NCI-H748 (cell line): Measurements from ENCODE around the gene YBEY.
"Not testable (repeated sequence)": the region's sequence is repeated elsewhere in the genome, so short reads cannot be mapped to it uniquely, and the experiment has no call there.

Experiments
- DNase-seq: peaks from one replicate; lab custom pipeline; 2025; ENCODE audit not compliant: unreplicated experiment; lab: John Stamatoyannopoulos, UW

YBEY gene, protein sequence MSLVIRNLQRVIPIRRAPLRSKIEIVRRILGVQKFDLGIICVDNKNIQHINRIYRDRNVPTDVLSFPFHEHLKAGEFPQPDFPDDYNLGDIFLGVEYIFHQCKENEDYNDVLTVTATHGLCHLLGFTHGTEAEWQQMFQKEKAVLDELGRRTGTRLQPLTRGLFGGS

DNA sequence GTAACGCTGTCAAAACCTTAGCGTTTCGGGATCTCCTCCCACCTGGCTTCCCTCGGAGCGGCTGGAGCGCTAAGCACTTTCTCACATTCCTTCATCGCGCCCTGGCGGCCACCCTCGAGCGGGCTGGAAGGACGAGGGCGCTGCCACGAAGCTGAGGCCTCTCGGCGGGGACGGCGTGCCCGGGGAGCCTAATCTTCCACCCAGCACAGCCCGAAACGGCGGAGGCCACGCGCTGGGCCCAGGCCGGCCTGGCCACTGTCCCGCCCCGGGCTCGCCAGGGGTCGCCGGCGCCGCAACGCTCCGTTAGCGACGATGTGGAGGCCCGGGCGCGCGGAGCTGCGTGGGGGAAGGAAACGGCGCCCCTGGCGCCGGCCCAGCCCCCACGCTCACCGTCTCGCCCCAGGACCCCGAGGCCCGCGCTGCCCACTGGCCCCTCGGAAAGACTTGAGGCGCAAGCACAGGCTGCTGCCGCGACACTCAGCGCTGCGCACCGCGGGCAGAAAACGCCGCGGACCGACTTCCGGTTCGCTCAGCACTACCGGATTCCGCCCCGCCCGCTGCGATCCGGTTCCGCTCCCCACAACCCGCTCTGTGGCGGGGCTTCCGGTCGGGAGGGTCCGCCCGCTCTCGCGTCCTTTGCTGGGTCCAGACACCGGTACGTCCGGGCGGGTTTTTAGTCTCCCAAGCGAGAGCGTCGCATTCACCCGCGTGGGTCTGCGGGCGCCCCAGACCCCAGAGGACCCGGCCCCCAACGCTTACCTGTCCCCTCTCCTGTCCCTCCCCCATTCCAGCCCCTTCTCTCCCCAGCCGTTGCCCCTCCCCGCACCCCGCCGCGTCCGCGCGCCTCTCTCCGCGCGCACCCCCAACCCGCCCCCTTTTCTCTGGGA lies at the start of gene YBEY:
TSS of gene YBEY (plus strand) at position 582 of the 887 bp plus-strand sequence. CDS start 572 bp downstream, outside the sequence.
- DNase-seq: peak; percentile 91

DNA sequence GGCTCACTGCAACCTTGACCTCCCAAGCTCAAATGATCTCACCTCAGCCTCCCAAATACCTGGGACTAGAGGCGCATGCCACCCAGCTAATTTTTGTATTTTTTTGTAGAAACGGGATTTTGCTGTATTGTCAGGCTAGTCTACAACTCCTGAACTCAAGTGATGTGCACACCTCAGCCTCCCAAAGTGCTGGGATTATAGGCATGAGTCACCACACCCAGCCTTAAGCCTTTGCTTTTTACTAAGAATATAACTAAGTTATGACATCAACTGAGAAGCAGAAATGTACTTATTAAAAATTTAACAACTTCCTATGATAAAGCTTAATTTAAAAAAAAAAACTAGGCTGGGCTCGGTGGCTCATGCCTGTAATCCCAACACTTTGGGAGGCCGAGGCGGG lies 48.7 kb upstream of the YBEY start:
- no peak for DNase-seq

DNA sequence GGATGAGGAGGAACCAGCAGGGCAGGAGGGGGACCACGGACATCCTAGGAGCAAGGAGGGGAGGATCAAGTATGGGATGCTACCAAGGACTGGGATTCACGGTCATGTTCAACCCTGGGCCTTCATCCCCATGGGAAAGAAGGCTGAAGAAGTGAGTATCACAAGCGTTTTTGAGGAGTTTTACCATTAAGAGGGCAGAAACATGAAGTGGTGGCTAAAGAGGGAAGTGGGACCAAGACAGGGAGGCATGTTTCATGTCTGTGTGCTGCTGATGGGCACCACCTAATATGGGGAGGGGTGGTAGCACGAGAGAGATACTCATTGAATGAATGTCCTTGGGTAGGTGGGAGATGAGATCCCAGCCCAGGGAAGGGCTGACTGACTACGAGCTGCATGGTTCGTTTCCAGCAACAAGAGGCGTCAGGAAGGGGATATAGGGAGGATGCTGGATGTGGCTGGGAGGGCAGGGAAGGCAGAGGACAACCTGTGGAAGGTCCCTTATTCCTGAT lies 46.3 kb upstream of the YBEY start:
- DNase-seq: no peak

DNA sequence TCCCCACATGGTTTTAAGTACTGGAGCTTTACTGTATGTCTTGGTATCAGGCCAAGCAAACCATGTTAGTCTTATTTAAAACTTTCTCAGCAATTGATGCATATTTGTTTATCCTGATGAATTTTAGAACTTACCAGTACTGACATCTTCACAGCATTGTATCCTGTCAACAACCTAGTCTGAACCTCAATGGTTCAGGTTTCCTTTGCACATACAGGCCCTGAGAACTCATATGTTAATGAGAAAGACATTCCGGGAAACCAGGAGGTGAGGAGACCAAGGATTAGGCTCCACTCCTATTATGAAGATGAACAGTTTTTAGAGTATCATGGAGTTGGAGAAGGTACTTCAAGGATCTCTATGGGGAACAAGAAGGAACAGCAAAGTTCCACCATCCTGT lies 44.6 kb upstream of the YBEY start:
- not testable (repeated sequence) for DNase-seq

DNA sequence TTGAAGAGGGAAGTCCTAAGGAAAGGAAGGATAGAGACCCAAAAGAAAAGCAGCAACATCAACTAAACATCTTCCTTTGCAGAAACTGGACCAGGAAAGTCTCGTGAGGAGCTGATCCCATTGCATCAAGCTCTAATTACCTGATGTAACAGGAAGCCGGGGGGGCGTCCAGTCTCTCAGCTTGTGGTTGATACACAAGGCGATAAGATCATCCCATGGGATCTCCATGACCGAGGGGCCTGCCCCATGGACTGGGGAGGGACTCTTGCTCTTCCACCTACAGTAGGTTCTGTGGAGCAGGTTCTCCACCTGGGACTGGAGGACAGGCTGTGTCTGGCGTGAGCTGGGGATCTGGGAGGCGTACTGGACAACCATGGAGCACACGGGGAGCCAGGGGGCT lies 42.8 kb upstream of the YBEY start:
- DNase-seq: no peak

DNA sequence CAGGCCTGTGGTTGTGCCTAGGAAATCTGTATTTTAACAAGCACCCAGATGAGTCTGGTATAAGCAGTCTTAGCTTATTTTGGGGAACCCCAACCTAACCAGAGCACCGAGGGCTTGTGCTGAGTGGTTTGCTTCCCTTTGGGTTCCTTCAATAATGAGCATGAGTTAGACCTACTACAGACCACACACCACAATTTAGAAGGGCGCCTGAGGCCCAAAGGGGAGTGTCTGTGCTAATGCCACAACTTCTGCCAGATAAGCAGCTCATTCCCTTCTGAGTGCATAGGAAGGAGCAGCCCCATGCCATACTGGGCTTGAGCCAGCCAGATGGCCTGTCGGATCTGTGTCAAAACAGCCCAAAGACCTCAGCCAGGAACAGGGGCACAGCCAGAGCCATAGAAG lies 42.2 kb upstream of the YBEY start:
- DNase-seq: no peak

DNA sequence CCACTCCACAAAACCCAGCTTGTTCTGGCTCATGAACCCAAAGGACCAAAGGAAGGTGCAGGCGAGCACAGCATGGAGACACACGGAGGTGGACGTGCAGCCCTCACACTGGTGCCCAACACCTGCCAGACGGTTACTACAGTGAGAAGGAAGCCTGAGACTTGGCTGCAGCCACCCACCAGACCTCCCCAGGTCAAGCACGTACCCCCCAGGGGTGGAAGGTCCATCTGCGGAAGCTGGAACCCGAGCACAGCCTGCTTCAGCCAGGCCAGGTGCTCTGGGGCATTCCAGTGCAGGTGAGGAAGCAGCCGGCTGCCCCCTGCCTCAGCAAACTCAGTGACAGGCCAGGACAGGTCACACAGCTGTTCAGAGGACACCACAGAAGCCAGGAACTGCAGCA lies 41.5 kb upstream of the YBEY start:
- no peak for DNase-seq

DNA sequence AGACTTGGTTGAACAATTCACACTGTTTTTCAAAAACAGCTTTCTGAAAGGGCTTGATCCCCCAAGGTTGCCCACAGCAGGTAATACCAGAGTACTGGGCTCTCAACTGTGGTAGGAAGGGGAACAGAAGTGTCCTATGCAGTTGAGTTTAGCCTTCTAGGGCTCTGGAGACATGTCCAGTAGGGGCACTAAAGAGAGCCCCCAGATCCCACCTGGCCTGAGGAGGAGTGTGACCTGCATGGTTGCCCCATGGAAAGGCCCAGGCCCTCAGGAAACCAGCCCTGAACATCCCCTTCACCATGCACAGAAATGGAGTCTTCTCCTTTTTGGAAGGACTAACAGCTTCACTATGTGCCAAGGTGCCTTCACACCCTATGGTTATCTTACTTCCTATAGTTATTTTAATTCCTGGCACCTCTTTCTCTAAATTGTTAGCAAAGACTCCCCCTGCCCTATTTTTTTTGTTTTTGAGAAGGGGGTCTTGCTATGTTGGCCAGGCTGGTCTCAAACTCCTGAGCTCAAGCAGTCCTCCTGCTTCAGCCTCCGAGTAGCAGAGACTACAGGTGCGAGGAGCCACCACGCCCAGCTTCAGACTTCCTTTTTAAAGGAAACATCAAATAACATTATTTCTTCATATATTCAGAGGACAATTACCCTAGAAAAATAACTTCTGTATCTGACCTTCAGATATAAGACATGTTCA lies 40.8 kb upstream of the YBEY start:
- no peak for DNase-seq

DNA sequence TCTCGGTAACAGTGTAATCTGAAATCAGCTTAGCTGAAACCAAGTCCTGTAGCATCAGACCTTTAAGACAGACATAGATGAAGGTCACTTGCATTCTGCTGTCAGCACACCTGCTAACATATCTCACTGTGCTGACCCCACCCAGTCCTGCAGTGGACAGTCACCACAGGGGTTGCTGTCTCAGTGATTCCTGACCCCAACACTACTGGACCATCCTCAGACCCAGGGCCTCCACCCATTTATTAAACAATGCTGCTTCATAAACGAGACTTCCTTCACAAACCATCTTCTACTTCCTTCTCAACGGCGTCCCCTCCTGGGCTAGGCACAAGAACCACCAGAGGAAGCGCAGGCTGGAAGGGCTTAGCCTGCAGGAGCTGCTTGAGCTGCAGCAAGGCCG lies 39.8 kb upstream of the YBEY start:
- DNase-seq: no peak

DNA sequence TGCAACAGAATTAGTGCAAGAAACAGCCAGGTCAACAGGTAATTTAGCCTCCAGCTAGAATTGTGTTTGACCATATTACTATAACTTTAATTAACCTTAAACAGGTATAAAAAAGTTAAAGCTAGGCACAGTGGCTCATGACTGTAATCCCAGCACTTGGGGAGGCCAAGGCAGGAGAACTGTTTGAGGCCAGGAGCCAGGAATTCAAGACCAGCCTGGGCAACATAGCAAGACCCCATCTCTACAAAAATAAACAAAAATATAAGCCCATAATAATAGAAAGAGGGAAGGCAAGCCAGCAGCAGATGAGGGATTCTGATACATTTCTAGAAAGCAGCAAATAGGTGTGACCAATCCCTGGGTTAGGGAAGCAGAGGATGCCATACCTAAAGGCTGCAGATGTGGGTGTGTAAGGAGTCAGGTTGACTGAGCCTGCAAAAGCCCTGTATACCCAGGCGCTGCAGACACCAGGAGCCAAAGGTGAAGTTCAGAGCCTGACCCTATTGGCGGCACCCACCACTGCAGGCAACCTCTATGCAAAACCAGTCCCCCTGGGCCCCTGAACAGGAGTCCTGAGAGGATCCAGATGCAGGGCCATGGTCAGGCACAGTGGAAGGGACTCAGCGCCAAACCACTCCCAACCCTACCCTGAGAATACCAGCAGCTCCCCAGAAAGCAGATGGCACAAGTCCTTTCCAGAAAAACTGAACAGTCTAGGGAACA lies 38.3 kb upstream of the YBEY start:
- no peak for DNase-seq

DNA sequence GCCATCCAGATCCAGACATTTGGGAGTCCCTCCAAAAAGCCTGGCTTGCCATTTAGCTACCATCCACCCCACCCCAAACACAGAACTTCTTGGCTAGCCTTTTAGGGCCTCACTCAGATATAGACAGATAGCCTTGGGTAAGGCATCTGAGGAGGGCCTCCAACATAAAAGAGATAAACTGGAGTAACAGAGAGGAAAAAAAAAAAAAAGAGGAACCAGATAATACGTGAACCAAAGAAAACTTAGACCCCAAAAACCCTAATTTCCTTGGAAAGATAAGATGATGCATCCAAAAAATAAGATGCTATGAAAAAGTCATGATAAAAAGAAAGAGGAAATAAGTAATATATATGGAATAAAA lies 37.7 kb upstream of the YBEY start:
- DNase-seq: no peak

DNA sequence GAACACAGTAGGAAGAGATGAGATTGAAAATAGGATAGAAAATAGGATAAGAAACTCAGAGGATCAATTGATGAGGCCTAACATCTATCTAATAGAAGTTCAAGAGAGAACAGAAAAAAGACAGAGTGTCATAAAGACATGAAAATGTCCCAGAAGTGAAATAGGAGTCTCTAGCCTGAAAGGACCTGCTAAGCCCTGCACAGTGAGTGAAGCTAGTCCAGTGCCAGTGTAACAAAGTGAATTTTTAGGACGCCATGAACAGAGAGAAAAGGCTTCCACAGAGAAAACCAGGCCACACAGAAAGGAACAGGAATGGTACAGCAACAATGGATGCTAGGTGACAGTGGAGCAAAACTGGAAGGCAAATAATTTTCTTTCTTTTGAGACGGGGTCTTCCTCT lies 37.3 kb upstream of the YBEY start:
- DNase-seq: no peak

DNA sequence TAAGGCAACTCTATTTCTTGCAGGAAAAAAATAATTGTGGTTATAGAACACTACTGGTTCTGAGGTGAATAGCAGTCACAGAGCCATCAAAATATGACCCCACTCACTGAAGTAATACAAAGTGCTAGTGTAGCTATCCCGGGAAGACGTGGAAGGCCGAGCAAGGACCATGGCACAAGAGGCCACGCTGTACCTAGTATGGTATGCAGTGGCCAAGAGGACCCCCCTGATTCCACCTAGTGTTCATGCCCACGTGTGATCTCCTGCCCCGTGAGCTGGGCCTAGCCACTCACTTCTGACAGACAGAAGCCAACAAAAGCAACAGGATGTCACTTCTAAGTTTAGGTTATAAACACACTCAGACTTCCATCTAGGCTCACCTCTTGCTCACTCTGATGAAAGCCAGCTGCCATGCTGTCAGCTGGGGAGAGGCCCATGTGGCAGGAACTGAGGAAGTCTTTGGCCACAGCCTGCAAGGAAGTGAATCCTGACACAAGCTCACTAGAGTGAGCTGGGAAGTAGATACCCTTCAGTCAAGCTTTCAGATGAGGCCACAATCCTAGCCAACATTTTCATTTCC lies 35.9 kb upstream of the YBEY start:
- DNase-seq: no peak

DNA sequence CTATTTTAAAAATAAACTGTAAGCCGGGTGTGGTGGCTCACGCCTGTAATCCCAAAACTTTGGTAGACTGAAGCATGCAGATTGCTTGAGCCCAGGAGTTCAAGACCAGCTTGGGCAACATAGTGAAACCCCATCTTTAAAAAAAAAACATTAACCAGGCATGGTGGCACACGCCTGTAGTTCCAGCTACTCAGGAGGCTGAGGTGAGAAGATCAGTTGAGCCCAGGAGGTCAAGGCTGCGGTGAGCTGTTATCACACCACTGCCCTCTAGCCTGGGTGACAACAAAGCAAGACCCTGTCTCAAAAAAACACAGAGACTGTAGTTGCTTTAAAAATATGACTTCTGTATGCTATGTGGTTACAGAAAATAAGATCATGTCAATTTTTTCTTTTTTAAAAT lies 33.3 kb upstream of the YBEY start:
- DNase-seq: no peak

DNA sequence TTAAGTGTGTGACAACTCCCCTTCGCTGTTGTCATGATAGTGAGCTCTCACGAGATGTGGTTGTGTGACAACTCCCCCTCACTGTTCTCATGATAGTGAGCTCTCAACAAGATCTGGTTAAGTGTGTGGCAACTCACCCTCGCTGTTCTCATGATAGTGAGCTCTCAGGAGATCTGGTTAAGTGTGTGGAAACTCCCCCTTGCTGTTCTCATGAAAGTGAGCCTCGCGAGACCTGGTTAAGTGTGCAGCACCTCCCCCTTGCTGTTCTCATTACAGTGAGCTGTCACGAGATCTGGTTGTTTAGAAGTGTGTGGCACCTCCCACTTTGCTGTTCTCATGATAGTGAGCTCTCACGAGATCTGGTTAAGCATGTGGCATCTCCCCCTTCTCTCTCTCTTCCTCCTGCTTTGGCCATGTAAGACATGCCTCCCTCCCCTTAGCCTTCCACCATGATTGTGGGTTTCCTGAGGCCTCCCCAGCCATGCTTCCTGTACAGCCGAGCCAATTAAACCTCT lies 32.5 kb upstream of the YBEY start:
- no peak for DNase-seq

DNA sequence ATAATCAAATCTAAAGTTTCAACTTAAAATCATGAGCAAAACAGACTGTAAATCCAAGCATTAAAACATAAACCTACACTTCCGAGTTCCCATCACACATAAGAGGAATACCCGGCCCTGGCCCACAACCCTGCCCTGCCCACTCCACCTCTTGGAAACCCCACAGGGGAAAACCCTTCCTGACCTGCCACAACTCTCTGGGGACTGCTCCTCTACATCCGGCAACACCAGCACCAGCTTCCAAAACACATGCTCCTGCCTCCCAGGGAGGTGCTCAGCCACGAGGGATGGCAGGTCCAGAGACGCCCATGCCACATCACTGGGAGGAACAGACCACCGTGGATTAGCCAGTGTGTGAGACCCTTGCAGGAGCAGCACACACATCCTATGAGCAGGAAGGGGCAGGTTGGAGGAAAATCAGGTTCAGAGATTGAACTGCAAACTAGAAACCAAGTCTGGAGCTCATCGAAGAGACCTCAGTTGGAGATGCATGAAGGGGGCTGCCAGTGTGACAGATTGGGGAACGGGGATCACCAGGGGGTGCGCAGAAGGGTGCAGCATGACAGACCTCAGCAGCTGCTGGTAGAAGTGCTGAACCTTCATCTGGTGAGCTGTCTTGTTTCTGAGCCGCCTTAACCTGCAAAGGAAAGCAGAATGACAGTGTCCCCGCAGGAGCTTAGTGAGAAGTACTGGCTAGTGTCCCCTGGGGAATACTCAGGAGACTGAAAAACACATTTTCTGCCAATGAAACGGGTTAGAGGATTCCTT lies 31.8 kb upstream of the YBEY start:
- DNase-seq: no peak

DNA sequence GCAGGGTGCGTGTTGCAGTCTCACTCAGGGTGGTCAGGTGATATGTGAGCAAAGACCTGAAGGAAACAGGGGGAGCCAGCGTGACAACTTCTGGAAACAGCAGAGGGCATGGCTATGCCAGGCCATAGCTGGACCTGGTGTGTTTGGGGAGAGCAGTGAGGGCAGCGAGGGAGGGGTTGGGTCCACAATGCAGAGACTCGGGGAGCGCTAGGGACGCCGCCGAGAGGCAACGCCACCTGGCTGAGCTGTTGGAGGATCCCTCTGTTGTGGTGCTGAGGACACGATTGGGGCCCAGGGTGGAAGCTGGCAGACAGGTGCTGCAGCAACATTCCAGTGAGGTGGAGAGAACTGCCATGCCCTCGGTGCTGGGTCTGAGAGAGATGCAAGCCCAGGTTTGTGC lies 31.0 kb upstream of the YBEY start:
- DNase-seq: no peak

DNA sequence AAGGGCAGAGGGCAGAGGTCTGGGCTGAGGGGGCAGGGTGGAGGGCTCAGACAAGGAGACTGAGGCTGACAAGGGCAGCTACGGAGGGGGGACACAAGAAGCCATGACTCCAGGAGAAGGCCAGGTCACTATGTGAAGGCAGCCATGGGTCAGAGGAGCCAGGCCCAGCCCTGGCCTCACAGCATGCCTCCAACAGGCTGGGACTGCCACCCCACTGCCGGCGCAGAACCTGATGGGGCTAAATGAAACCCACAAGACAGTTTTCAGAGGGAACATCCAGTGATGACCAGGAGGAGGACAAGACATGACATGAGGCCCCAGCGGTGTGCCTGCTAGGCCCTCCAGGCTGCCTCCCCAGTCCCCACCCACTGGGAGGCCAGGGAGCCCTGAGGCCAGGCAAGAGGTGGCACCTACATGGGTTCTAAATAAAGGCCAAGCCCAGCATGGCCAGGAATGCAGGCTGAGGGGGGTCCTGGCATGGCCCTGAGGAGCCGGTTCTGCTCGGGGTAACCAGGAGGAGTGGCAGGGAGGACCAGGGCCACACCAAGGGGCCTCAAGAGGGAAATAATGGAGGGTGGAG lies 30.3 kb upstream of the YBEY start:
- DNase-seq: no peak

DNA sequence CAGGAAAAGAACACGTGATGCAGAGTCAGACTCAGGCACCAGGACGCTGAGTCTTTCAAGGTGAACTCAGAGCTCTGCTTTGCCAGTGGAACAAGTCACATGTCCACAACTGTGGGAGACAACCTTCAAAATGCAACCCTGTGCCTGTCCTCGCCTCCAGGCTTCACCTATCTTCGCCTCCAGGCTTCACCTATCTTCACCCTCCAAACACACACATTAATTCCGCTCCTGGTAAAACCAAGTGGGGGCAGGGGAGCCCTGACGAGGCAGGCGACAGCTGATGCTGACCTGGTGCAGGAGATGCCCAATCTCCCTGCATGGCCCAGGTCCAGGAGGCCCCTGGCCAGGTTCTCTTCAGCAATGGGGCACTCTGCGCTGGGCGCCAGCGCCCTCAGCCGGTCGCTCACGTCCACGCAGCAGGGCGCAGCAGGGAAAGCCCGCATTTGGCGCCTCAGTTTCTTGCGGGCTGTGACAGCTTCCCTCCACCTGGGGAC lies 29.6 kb upstream of the YBEY start:
- DNase-seq: no peak
